Stimulated activated CD8-positive, alpha-beta memory T cell treated with anti-CD3 and anti-CD28 coated beads, Interleukin-12 subunit alpha, Interleukin-12 subunit beta, amount 100 ng/mL, for 4 hours (primary cell): ENCODE measurements around the gene ZCCHC7.
"Not testable (repeated sequence)": the region's sequence is repeated elsewhere in the genome, so short reads cannot be mapped to it uniquely, and the experiment has no call there.

ENCODE experiments used
- DNase-seq: peaks from one replicate; pipeline ENCODE4 v3.0.0-alpha.2; 2020; ENCODE audit warnings: low read depth

ZCCHC7 gene

DNA sequence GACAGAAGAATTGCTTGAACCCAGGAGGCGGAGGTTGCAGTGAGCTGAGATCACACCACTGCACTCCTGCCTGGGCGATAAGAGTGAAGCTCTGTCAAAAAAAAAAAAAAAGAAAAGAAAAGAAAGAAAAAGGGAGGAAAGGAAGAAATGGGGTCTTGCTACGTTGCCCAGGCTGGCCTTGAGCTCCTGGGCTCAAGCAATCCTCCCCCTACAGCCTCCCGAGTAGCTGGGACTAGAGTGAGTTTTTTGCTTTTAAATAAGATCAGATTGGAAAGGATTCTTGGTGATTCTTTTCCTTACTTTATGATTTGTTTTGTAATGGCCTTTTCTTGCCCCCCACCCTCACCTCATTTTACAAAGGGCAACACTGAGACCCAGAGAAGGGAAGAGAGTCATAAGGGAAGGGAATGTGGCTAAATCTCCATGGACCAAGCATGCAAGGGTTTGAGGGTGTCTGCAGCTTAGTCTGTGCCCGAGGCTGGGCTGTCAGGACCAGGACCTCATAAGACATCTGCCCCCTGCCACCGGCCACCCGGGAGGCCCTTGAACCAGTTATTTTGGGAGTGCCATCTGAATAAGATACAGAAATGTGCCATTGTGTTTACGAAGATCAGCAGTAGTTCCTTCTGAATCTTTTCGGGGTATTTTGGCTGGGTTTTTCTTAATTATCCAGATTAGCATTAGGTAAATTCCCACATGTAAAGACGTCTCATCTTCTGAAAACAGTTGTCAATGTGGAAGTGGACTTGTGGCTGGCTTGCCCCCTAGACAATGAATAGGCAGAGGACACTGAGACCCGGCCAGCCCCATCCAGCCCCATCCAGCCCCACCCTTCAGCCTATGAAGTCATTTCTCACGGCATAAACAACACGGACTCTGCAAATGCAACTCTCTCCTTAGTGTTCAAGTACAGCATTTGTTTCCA lies 257.6 kb downstream of the ZCCHC7 start:
- no peak for DNase-seq

GRCh38 chr9:37378613-37379004 lies 258.2 kb downstream of the ZCCHC7 start:
- DNase-seq: no peak

DNA sequence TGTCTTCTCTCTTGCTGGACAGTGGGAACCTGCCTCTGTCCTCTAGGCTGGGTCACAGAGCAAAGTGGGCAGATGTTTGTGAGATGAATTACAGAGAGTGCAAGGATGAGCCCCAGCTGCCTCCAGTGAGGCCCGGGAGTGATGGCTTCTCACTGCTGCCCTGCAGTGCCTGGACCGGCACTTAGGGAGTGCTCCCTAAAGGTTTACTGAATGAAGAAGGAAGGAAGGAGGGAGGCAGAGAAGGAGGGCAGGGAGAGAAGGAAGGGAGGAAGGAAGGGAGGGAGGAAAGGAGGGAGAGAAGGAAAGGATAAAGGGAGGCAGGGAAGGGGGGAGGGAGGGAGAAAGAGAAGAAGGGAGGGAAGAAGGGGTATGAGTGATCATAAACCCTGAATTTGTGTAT lies 259.5 kb downstream of the ZCCHC7 start:
- DNase-seq: no peak

DNA sequence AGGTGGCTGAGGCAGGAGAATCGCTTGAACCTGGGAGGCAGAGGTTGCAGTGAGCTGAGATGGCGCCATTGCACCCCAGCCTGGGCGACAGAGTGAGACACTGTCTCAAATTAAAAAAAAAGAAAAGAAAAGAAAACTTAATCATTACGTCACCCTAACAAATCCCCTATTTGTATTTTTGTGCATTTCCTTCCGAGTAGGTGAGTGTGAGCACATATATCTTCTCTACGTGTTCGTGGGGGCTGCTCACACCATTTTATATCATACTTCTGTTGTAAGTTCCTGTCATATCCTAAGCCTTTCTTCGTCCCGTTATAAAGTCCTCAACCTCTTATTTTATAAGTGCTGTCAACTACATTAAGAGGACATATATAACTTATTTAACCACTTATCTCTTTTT lies 260.2 kb downstream of the ZCCHC7 start:
- no peak for DNase-seq

- no peak for DNase-seq
These were observed 260.8 kb downstream of the ZCCHC7 start for GRCh38 chr9:37381094-37381741.

GRCh38 chr9:37382161-37382981 lies 262.0 kb downstream of the ZCCHC7 start:
- DNase-seq: no peak

- DNase-seq: no peak
These were observed 262.6 kb downstream of the ZCCHC7 start for GRCh38 chr9:37382982-37383357.

DNA sequence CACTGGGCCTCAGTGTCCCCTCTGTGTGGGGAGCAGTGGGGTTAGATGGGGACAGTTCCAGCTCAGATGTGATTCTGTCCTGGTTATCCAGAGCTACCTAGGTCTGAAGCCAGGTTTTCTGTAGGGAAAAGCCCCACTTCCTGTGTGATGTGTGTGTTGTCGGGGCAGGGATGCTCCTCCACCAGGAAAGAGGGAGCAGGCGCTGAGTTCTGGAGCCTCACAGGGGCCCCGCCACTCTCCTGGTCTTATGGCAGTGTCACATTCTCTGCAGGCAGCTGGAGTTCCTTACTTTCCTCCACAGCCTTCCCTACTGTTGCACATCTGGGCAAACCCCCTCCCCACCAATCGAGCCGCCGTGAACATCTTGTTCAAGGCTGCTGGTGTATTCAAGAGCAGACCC lies 263.0 kb downstream of the ZCCHC7 start:
- no peak for DNase-seq

GRCh38 chr9:37383876-37384746 lies 263.7 kb downstream of the ZCCHC7 start:
- no peak for DNase-seq

- DNase-seq: no peak
These were observed 264.9 kb downstream of the ZCCHC7 start for GRCh38 chr9:37385286-37385685.

- DNase-seq: no peak
These were observed 266.6 kb downstream of the ZCCHC7 start for GRCh38 chr9:37386988-37387387.

GRCh38 chr9:37390759-37391158 lies 270.4 kb downstream of the ZCCHC7 start:
- no peak for DNase-seq

DNA sequence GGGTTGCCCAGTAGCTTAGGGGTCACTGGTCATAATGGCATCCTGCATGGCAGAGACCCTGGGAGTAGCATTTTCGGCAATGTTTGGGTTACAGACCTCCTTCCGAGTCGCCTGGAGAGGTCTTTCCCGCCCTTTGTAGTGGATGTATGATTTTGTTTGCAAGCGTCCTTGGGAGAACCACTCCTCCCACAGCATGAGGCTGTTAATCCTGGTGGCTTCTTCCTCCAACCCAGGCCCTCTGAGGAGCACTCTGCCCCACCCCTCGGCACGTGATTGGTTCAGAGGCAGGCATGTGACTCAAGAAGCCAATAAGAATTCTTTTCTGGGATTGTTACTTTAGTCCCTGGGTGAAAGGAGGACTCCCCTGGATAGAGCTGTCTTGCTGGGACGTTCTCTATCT lies 271.9 kb downstream of the ZCCHC7 start:
- no peak for DNase-seq

GRCh38 chr9:37395229-37395628 lies 274.9 kb downstream of the ZCCHC7 start:
- DNase-seq: no peak

DNA sequence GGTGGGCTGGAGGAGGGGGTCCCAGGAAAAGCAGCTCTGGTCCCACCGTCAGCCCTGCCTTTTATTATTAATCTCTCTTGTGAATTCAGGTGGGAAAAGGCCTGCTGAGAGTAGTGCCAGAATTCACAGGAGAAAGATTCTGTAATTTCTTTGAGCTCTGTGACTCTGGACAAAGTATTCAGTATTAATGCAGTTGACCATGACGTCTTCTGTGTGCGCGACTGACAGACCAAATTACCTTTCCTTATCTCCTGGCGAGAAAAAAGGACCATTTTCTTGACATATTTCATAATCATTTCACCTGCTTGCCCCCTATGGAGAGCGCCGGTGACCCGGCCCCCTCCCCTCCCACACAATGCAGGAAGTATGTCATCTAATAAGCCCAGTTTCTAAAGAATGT lies 275.3 kb downstream of the ZCCHC7 start:
- no peak for DNase-seq

GRCh38 chr9:37397948-37398347 lies 277.6 kb downstream of the ZCCHC7 start:
- DNase-seq: not testable (repeated sequence)

- DNase-seq: no peak
These were observed 278.2 kb downstream of the ZCCHC7 start for GRCh38 chr9:37398464-37399025.

GRCh38 chr9:37399336-37399735 lies 279.0 kb downstream of the ZCCHC7 start:
- DNase-seq: no peak

GRCh38 chr9:37404590-37404989 lies 284.2 kb downstream of the ZCCHC7 start:
- DNase-seq: no peak

DNA sequence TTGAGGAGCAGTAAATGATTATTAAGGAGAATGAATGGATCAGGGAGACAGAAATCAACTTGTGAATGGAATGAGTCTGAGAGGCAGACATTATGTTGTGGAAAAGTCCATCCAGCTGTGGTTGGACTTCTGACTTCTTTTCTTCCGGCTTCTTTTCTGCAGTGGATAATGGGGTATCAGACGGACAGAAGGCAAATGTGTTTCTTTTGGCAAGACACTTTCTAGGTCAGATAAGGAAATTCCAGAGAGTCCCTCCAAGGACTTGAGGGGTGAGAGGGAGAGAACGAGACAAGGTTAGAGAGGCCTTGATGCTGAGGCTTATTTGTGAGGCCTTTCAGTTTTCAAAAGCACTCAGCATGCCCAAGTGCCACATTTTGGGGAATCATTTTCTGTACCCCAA lies 285.0 kb downstream of the ZCCHC7 start:
- DNase-seq: no peak

GRCh38 chr9:37405764-37406380 lies 285.5 kb downstream of the ZCCHC7 start:
- no peak for DNase-seq
